Spleen (tissue), 11 donors: ENCODE results near the gene ITPR1. TPM values are rescaled to one million over a fixed set of nuclear protein-coding genes. Genes with fewer than 3 reads are reported as not detected.

ENCODE experiments used
- DNase-seq: peaks from one replicate; pipeline ENCODE4 v3.0.0-alpha.2; 2020
- H3K27ac ChIP-seq, 8 donors: fragments of 200-600 bp; sonication (generic) in 7 of 8; 1 replicate in 4 of 8; 2 replicates in 4 of 8; pipeline versions ENCODE4 v1.5.0 to v1.8.0; 2016 to 2021; ENCODE audit warnings: inconsistent platforms in 4 of 8, mild to moderate bottlenecking in 4 of 8, moderate library complexity in 1 of 8
- H3K27me3 ChIP-seq, 7 donors: fragments of 200-600 bp; sonication (generic) in 6 of 7; replicated peaks in 1 of 7; 1 replicate in 4 of 7; 2 replicates in 3 of 7; pipeline versions ENCODE4 v1.5.0 to v1.8.0; 2016 to 2021; ENCODE audit warnings: inconsistent platforms in 3 of 7, mild to moderate bottlenecking in 1 of 7
- H3K36me3 ChIP-seq, 6 donors: fragments of 200-600 bp; sonication (generic) in 5 of 6; 1 replicate in 4 of 6; 2 replicates in 2 of 6; pipeline versions ENCODE4 v1.5.0 to v1.8.0; 2016 to 2021; ENCODE audit warnings: inconsistent platforms in 2 of 6
- H3K4me1 ChIP-seq, 6 donors: fragments of 200-600 bp; sonication (generic) in 5 of 6; 1 replicate in 3 of 6; 2 replicates in 3 of 6; pipeline versions ENCODE4 v1.5.0 to v1.8.0; 2016 to 2021; ENCODE audit warnings: inconsistent platforms in 3 of 6
- H3K4me3 ChIP-seq, 8 donors: fragments of 200-600 bp; sonication (generic) in 7 of 8; 1 replicate in 4 of 8; 2 replicates in 4 of 8; pipeline versions ENCODE4 v1.5.0 to v1.8.0; 2016 to 2021; ENCODE audit warnings: inconsistent platforms in 4 of 8, mild to moderate bottlenecking in 4 of 8, moderate library complexity in 2 of 8
- H3K9me3 ChIP-seq, 8 donors: fragments of 200-600 bp; sonication (generic) in 7 of 8; 1 replicate in 4 of 8; 2 replicates in 4 of 8; pipeline versions ENCODE4 v1.5.0 to v1.8.0; 2016 to 2021; ENCODE audit warnings: inconsistent platforms in 4 of 8
- POLR2A ChIP-seq, 3 donors: fragments of 450-650 bp; IDR thresholded peaks; one replicate each; pipeline ENCODE4 v1.5.1; 2017; ENCODE audit warnings: antibody characterized with exemption in 3 of 3, mild to moderate bottlenecking in 1 of 3
- POLR2AphosphoS5 ChIP-seq, 3 donors: sonication (generic); formaldehyde crosslinking; IDR thresholded peaks; one replicate each; pipeline ENCODE4 v1.5.1; 2017; ENCODE audit warnings: antibody characterized with exemption in 3 of 3
- WGBS, 5 donors: extraction: QIAGEN DNeasy Blood & Tissue Kit in 3 of 5; methylation state at CpG; one replicate each; pipeline versions ENCODE4 v1.1.5 to v1.1.7; 2013 to 2018; 5-methylcytosine and 5-hydroxymethylcytosine counted together
- intact Hi-C: fragments of 100-400 bp; cut with DNase I; formaldehyde crosslinking; loops from one replicate; pipeline ENCODE4 v1.15.0; 2023; ENCODE audit warnings: low total_unique reads
- polyA plus RNA-seq, 3 donors: library from polyadenylated mRNA; stranded (reverse); fragments of 200-250 nt; gene quantifications; one replicate each; pipeline ENCODE4 v1.2.1, GENCODE V29; 2013
- total RNA-seq, 7 donors: library from RNA; depleted of rRNA in 3 of 7; stranded (reverse); fragments of >200 nt in 3 of 7; fragmentation: NEBNext Ultra II Directional in 4 of 7; extraction: Animal tissue kit (Norgen Biotek cat#: 25700) in 4 of 7; gene quantifications; one replicate each; pipeline versions ENCODE4 v1.1.0 to v1.2.1, GENCODE V29; 2016 to 2021
- TF ChIP-seq, protein P1 (sequence below), 11 experiments: fragments of 200-600 bp in 7 of 11; fragments of 450-650 bp in 4 of 11; sonication (generic) in 4 of 11; IDR thresholded peaks in 8 of 11; conservative IDR thresholded peaks in 3 of 11; 1 replicate in 7 of 11; 2 replicates in 4 of 11; pipeline versions ENCODE4 v1.4.0 to v1.8.0; 2016 to 2021; ENCODE audit warnings: antibody characterized with exemption in 11 of 11, inconsistent platforms in 4 of 11, mild to moderate bottlenecking in 1 of 11
- donor health status: healthy with polysubstance abuse.
- donor health status: DM: no; HTN: no; CAD: no; lungs with moderate emphysema.
- donor health status: DM: no; HTN: no; CAD: no.
- donor health status: Bipolar disorder and iron deficiency.
- donor health status: healthy.
- donor health status: DM: no; HTN: no; CAD: no.
- donor health status: DM: yes; HTN: yes; CAD: no.

Gene ITPR1
- total and polyA plus RNA-seq, 10 donors, result 17.5 to 194 (median 129) TPM

DNA sequence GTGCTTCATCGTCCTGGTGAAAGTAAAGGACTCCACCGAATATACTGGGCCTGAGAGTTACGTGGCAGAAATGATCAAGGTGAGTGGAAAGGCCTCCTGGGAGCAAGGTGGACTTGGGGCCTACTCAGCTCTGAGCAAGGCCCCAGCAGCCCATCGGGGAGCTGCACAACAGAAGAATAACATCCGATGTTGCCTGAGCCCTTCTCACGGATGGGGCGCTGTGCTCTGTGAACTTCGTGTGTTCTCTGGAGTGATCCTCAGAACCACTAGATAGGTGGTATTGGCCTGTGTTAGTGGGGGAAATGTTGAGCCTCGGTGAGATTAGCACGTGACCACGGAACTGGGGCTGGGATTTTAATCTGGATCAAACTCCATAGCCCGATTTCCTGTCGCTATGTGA is 325.0 kb downstream of the ITPR1 start:
- TF ChIP-seq POLR2AphosphoS5 (IDR thresholded peaks at IDR 0.05) (no peak), POLR2A (IDR thresholded peaks at IDR 0.05) (no peak)
- TF ChIP-seq, protein P1, sequence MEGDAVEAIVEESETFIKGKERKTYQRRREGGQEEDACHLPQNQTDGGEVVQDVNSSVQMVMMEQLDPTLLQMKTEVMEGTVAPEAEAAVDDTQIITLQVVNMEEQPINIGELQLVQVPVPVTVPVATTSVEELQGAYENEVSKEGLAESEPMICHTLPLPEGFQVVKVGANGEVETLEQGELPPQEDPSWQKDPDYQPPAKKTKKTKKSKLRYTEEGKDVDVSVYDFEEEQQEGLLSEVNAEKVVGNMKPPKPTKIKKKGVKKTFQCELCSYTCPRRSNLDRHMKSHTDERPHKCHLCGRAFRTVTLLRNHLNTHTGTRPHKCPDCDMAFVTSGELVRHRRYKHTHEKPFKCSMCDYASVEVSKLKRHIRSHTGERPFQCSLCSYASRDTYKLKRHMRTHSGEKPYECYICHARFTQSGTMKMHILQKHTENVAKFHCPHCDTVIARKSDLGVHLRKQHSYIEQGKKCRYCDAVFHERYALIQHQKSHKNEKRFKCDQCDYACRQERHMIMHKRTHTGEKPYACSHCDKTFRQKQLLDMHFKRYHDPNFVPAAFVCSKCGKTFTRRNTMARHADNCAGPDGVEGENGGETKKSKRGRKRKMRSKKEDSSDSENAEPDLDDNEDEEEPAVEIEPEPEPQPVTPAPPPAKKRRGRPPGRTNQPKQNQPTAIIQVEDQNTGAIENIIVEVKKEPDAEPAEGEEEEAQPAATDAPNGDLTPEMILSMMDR (IDR thresholded peaks at IDR 0.05 in 8 of 11, conservative IDR thresholded peaks at IDR 0.05 in 3 of 11), result no peak
- Histone ChIP-seq H3K4me3 (no peak overlapping the region), H3K36me3 (peaks cover 0 to 100% (median 68%) of the 10 kb centered on the region in 6 donors), H3K27ac (no peak overlapping the region), H3K27me3 (no peaks in the 10 kb centered on the region), H3K4me1 (peaks cover 0 to 46% (median 23%) of the 10 kb centered on the region in 6 donors), H3K9me3 (peaks cover 0 to 17% (median 9%) of the 10 kb centered on the region in 8 donors)
- 96 to 98% (median 97%) methylated on average over 13 of the region's 13 CpGs for WGBS, 5 donors
- no peak for DNase-seq
- intact Hi-C loops, result loop anchor here (10.0 kb wide), 1 partner anchor 103 kb away; no protein-coding TSS in a partner anchor

DNA sequence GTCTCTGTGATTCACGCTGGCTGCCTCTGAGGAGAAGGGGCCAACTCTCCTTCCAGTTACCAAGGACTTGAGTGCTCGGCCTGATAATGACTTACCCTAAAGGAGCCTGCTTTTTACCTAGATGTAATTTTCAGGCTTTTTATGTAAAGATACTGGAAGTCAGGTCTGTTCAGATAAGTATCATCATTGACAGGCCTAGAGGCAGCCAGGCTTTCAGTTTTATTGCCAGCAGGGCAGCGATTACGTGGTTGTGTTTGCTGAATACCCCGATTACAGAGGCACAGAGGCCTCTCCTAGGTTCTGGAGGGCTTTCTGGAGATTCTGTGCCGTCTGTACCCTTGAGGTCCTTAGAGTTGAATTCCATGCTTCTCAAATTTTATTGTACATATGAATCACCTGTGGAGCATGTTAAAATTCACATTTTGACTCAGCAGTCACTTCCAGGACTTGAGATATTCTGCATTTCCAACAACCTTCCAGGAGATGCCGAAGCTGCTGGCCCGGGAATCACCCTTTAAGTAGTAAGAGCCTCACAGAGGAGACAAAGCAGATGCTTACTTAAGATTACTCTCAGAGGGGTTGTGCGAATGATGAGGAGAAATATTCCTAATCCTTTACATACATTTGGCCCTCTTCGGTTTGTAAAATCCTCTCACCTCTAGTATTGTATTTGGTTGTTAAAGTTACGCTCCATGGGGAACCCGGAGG is 326.0 kb downstream of the ITPR1 start:
- H3K27me3 ChIP-seq, result no peaks in the 10 kb centered on the region
- intact Hi-C loops, result loop anchor here (10.0 kb wide), 1 partner anchor 104 kb away; no protein-coding TSS in a partner anchor
- WGBS, 5 donors, result 95 to 98% (median 96%) methylated on average over 12 of the region's 12 CpGs

DNA sequence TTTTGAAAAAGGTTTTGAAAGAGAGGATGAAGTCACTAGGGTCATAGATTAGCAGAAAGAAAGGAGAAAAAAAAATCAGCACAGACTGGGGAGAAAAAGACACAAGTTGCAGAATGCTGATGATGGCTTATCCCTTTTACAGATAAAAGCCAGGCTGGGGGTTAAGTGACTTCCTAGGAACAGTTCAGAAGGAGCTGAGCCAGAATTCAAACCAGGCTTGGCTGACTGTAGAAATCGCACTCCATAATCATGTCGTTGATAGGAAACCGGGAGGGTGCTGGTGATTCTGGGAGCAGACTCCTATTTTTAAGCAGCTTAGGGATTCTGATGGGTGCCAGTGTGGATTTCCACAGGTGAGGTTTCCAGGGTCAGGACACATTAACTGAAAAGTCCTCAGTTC is 326.6 kb downstream of the ITPR1 start:
- no peak for TF ChIP-seq POLR2AphosphoS5 (IDR thresholded peaks at IDR 0.05)
- TF ChIP-seq, protein P1 (IDR thresholded peaks at IDR 0.05 in 8 of 11, conservative IDR thresholded peaks at IDR 0.05 in 3 of 11), result no peak
- H3K27ac ChIP-seq, result no peak overlapping the region
- H3K9me3 ChIP-seq, result peaks cover 0 to 17% (median 9%) of the 10 kb centered on the region in 8 donors
- H3K4me1 ChIP-seq, result peaks cover 0 to 47% (median 26%) of the 10 kb centered on the region in 6 donors
- H3K36me3 ChIP-seq, result peaks cover 0 to 100% (median 55%) of the 10 kb centered on the region in 6 donors
- no peak for DNase-seq
- no peaks in the 10 kb centered on the region for H3K27me3 ChIP-seq
- intact Hi-C loops, result loop anchor here (10.0 kb wide), 1 partner anchor 105 kb away; no protein-coding TSS in a partner anchor
- 50 to 81% (median 71%) methylated on average over 3 of the region's 3 CpGs for WGBS, 5 donors
- no peak overlapping the region for H3K4me3 ChIP-seq

More for the DNA sequence above, 326.0 kb downstream of the ITPR1 start:
- Histone ChIP-seq H3K4me1 (peaks cover 0 to 47% (median 22%) of the 10 kb centered on the region in 6 donors), H3K27ac (no peak overlapping the region), H3K9me3 (peaks cover 0 to 17% (median 9%) of the 10 kb centered on the region in 8 donors), H3K4me3 (no peak overlapping the region), H3K36me3 (peaks cover 0 to 100% (median 60%) of the 10 kb centered on the region in 6 donors)
- no peak for DNase-seq
- TF ChIP-seq, protein P1 (IDR thresholded peaks at IDR 0.05 in 8 of 11, conservative IDR thresholded peaks at IDR 0.05 in 3 of 11), result no peak
- TF ChIP-seq POLR2A (IDR thresholded peaks at IDR 0.05) (no peak), POLR2AphosphoS5 (IDR thresholded peaks at IDR 0.05) (no peak)
